A549 treated with Hydrocortisone at 1 μM for 4 hours (cell line): ENCODE data around the gene OR4D6. TPM values are rescaled to one million over a fixed set of nuclear protein-coding genes. Genes with fewer than 3 reads are reported as not detected.

Experiments used
- total RNA-seq: library from RNA; stranded (reverse); fragments of 200-300 nt; extraction: Qiagen RNA extraction; gene quantifications from 5 replicates; pipeline ENCODE4 v1.2.3, GENCODE V29; 2022

The OR4D6 gene
- not detected in 5 replicates for total RNA-seq

DNA sequence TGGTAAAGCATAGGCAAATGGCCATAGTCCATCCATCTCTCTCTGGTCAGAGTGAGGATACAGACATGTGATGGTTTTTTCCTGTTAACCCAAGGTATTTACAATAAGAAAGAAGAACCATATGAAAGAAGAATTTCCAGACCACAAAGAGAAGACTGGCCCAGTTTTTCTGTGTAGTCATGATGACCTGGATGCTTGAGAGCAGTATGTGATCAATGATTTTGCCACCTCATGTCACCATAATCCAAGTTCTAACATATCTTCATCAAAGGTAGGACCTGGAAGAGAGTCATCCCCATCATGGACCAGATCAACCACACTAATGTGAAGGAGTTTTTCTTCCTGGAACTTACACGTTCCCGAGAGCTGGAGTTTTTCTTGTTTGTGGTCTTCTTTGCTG is at the start of gene OR4D6:
OR4D6 (plus strand) TSS at position 301 of the 400 bp plus-strand sequence; CDS start at position 301, 0 bp downstream.

DNA sequence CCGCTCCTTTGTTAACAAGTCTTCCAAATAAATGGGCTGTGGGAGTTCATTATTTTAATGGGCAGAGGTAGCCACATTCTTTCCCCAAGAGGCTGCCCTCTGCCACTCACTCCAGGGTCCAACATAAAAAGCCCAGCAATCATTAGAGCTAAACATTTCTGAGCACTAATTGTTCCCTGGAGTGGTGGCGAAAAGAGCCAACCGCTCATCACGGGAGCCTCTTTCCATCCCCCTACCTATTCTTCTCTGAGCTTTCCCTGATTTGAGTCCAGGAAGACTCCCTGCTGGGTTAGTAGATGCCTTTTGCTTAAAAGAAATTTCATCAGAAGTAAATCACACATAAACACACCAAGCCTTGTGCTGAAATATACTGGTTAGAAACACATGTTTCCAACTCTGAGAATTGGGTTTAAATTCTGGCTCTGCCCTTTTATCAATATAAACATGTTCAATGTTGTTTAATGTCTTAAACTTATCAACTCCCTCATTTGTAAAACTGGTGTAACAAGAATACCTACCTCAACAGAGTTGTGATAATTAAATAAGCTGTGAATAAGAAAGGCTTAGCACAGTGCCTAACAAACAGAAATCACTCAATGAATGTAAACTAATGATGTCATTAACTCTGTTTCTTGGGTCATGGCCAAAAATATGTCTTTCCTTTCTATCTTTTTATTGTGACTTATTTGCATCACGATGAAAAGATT is 30.2 kb upstream of the OR4D6 start, which contains the start of gene OR5A2:
OR5A2 (minus strand) TSS at position 53 of the 707 bp plus-strand sequence. CDS start 3,460 bp downstream, outside the sequence.

DNA sequence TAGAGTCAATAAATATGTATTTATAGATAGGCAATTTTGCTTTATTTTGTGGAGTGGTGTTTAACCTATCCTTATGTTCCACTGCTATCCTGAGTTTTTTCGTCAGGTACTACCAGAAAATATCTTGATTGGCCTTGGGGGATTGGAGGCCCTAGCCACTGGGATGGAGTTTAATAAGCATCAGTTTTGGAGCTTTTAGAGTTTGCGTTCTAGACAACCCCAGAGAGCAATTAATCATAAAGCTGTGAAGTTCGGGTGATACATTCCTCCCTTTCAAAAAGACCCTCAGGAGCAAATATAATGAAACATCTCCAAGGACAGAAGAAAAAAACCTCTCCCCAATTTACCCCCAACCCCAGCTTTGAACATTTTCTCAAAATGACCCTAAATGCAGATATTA is 20.6 kb upstream of the OR4D6 start, which contains the start of gene OR5A1:
OR5A1 (plus strand) TSS at position 301 of the 400 bp plus-strand sequence. CDS start 6,700 bp downstream, outside the sequence.

DNA sequence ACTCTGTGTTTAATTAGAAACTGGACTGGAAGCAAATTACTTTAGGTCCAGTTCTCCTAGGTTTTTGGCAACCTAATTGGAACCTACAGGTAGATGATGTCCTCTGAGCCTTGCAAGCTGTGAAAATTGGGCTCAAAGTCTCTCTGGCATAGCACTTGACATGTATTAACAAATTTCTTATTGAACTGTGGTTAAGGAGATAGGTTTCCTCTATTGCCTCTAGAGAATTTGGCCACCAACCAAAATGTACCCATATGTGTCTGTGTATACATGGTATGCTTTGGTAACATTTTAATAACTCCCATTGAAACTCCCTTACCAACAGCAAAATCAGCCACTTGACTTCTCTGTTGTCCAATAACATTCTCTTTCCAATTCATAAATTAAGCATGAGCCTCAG is 16.3 kb downstream of the OR4D6 start, which contains the start of gene OR4D10:
OR4D10 (plus strand) TSS at position 301 of the 400 bp plus-strand sequence. CDS start 4,115 bp downstream, outside the sequence.

DNA sequence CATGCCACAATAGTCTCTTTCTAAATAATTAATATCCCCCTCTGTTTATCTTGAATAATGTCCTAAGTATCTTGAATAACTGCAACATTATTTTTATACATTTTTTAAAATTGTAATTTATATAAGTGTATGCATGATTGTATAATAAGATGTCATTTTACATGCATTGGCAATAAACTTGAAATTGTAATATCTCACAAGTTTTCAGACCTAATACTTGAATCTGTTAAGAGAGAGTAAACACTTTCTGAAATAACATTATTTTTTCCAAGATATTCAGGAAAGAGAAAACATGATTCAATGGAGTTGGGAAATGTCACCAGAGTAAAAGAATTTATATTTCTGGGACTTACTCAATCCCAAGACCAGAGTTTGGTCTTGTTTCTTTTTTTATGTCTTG is 46.5 kb downstream of the OR4D6 start, which contains the start of gene OR4D11:
OR4D11 (plus strand) TSS at position 301 of the 400 bp plus-strand sequence; CDS start at position 301, 0 bp downstream.

Other genes with a start within 250 kb of the OR4D6 start
- gene MPEG1, start 244.0 kb upstream of the OR4D6 start, total RNA-seq, result not detected in 5 replicates
- not detected in 5 replicates for gene OR5AN1, start 98.1 kb upstream of the OR4D6 start, total RNA-seq
- not detected in 5 replicates for gene OR5A2, start 30.5 kb upstream of the OR4D6 start, total RNA-seq
- not detected in 5 replicates for gene OR5A1, start 20.5 kb upstream of the OR4D6 start, total RNA-seq
- gene OR4D10, start 16.4 kb downstream of the OR4D6 start, total RNA-seq, result not detected in 5 replicates
- not detected in 5 replicates for gene OR4D11, start 46.6 kb downstream of the OR4D6 start, total RNA-seq
- not detected in 5 replicates for gene OR4D9, start 54.6 kb downstream of the OR4D6 start, total RNA-seq
- 26.9 to 36.3 TPM (median 29.8 TPM) in 5 replicates for gene OSBP, start 158.8 kb downstream of the OR4D6 start, total RNA-seq
- 40.9 to 51.0 TPM (median 46.9 TPM) in 5 replicates for gene PATL1, start 212.1 kb downstream of the OR4D6 start, total RNA-seq